Aortic smooth muscle cell (primary cell): ENCODE results near the gene MYL6. TPM values are rescaled to one million over a fixed set of nuclear protein-coding genes. Genes with fewer than 3 reads are reported as not detected.

Experiments
- total RNA-seq: library from RNA; depleted of rRNA; stranded (reverse); fragments of >200 nt; gene quantifications from 2 replicates; pipeline ENCODE4 v1.2.3, GENCODE V29; 2014

Gene MYL6
- 3,015 and 3,100 TPM in 2 replicates for total RNA-seq

GRCh38 chr12:56158029-56158925 is at the start of gene MYL6:
Gene MYL6, plus strand, starts transcription at chr12:56158359. Its CDS starts 43 bp downstream, at chr12:56158402.

GRCh38 chr12:56116267-56117081 is 41.7 kb upstream of the MYL6 start, which contains the start of gene RPL41:
Gene RPL41, plus strand, starts transcription at chr12:56116633.

GRCh38 chr12:56117778-56118687 is 40.1 kb upstream of the MYL6 start, which contains the start of gene ZC3H10:
Gene ZC3H10, plus strand, starts transcription at chr12:56118266. Its CDS starts 2,297 bp downstream, at chr12:56120563.

DNA sequence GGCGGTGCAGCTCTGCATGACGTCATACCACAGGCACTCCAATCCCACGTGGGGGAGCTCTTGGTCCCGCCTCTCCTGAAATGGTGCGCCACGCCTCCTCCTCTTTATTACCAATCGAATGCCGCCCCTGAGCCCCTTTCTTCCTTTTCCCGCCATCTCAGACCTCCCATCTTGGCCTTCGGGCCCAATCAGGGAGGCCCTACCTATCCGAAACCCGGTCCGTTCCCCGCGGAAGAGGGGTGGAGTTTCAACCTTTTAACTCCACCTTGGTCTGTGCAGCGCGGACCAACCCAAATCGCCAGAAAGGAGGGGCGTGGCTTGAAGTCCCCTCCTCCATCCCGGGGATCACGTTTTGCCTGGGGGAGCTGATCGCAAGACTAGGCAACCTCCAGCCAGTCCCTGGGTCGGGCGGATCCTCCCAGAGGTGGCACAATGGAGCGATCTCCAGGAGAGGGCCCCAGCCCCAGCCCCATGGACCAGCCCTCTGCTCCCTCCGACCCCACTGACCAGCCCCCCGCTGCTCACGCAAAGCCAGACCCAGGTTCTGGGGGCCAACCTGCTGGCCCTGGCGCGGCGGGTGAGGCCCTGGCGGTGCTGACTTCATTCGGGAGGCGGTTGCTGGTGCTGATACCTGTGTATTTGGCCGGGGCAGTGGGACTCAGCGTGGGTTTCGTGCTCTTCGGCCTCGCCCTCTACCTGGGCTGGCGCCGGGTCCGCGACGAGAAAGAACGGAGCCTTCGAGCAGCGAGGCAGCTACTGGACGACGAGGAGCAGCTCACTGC is 30.1 kb upstream of the MYL6 start, which contains the start of gene ESYT1:
Gene ESYT1 (plus strand): TSS at position 380 of the 782 bp plus-strand sequence. CDS start 53 bp downstream, at position 433.

GRCh38 chr12:56152132-56152755 is 5.9 kb upstream of the MYL6 start, which contains the start of gene MYL6B:
Gene MYL6B, plus strand, starts transcription at chr12:56152587. Its CDS starts 1,332 bp downstream, at chr12:56153919.

GRCh38 chr12:56189099-56189917 is 31.1 kb downstream of the MYL6 start, which contains the start of gene SMARCC2:
Gene SMARCC2, minus strand, starts transcription at chr12:56189483. Its CDS starts 22 bp downstream, at chr12:56189461.

Other genes with a start within 250 kb of the MYL6 start
- 37.4 and 38.1 TPM in 2 replicates for gene PYM1, start 230.5 kb upstream of the MYL6 start, total RNA-seq
- 47.6 and 81.6 TPM in 2 replicates for gene DGKA, start 227.2 kb upstream of the MYL6 start, total RNA-seq
- gene PMEL, start 192.3 kb upstream of the MYL6 start, total RNA-seq: 0.26 and 1.2 TPM in 2 replicates
- 14.1 and 27.6 TPM in 2 replicates for gene CDK2, start 191.5 kb upstream of the MYL6 start, total RNA-seq
- 40.0 and 62.2 TPM in 2 replicates for gene RAB5B, start 184.3 kb upstream of the MYL6 start, total RNA-seq
- gene SUOX, start 161.1 kb upstream of the MYL6 start, total RNA-seq: 9.2 and 12.0 TPM in 2 replicates
- 1.1 and 2.5 TPM in 2 replicates for gene IKZF4, start 137.3 kb upstream of the MYL6 start, total RNA-seq
- gene RPS26, start 116.4 kb upstream of the MYL6 start, total RNA-seq: 63.3 and 80.3 TPM in 2 replicates
- 0.19 and 3.6 TPM in 2 replicates for gene ERBB3, start 78.2 kb upstream of the MYL6 start, total RNA-seq
- 129 and 141 TPM in 2 replicates for gene PA2G4, start 53.8 kb upstream of the MYL6 start, total RNA-seq
- gene RPL41, start 41.7 kb upstream of the MYL6 start, total RNA-seq: 3,729 and 3,955 TPM in 2 replicates
- gene ZC3H10, start 40.1 kb upstream of the MYL6 start, total RNA-seq: 6.8 and 7.9 TPM in 2 replicates
- gene ESYT1, start 30.1 kb upstream of the MYL6 start, total RNA-seq: 209 and 236 TPM in 2 replicates
- gene MYL6B, start 5.8 kb upstream of the MYL6 start, total RNA-seq: 93.8 and 98.2 TPM in 2 replicates
- gene SMARCC2, start 31.1 kb downstream of the MYL6 start, total RNA-seq: 47.4 and 50.4 TPM in 2 replicates
- 109 and 127 TPM in 2 replicates for gene RNF41, start 63.6 kb downstream of the MYL6 start, total RNA-seq
- 31.9 and 33.2 TPM in 2 replicates for gene NABP2, start 66.0 kb downstream of the MYL6 start, total RNA-seq
- 0.25 TPM in 1 of 2 replicates, not detected in the other for gene SLC39A5, start 71.7 kb downstream of the MYL6 start, total RNA-seq
- gene ANKRD52, start 100.0 kb downstream of the MYL6 start, total RNA-seq: 16.8 and 18.5 TPM in 2 replicates
- gene COQ10A, start 108.6 kb downstream of the MYL6 start, total RNA-seq: 8.6 TPM in 2 replicates
- 82.7 and 94.0 TPM in 2 replicates for gene CS, start 142.0 kb downstream of the MYL6 start, total RNA-seq
- gene CNPY2, start 157.6 kb downstream of the MYL6 start, total RNA-seq: 78.8 and 85.5 TPM in 2 replicates
- gene PAN2, start 175.6 kb downstream of the MYL6 start, total RNA-seq: 16.9 and 21.1 TPM in 2 replicates
- 0.12 TPM in 1 of 2 replicates, not detected in the other for gene IL23A, start 180.5 kb downstream of the MYL6 start, total RNA-seq
- 172 and 185 TPM in 2 replicates for gene STAT2, start 201.7 kb downstream of the MYL6 start, total RNA-seq
- gene APOF, start 204.5 kb downstream of the MYL6 start, total RNA-seq: not detected in 2 replicates